Tibial nerve (tissue), 4 donors: ENCODE measurements around the gene C20orf202. TPM values are rescaled to one million over a fixed set of nuclear protein-coding genes. Genes with fewer than 3 reads are reported as not detected.

ENCODE experiments used
- DNase-seq, 2 donors: peaks; one replicate each; pipeline ENCODE4 v3.0.0-alpha.2; 2019; ENCODE audit warnings: low spot score in 2 of 2
- H3K27ac ChIP-seq, 4 donors: fragments of 200-600 bp; sonication (generic) in 3 of 4; one replicate each; pipeline ENCODE4 v1.5.1; 2017 to 2019; ENCODE audit warnings: mild to moderate bottlenecking in 1 of 4
- H3K27me3 ChIP-seq, 2 donors: fragments of 200-600 bp; sonication (generic) in 1 of 2; one replicate each; pipeline versions ENCODE4 v1.5.1 to v1.6.0; 2017 to 2019
- H3K36me3 ChIP-seq, 3 donors: fragments of 200-600 bp; sonication (generic); one replicate each; pipeline ENCODE4 v1.5.1; 2018 to 2019
- H3K4me1 ChIP-seq, 4 donors: fragments of 200-600 bp; sonication (generic) in 3 of 4; one replicate each; pipeline ENCODE4 v1.5.1; 2017 to 2019
- H3K4me3 ChIP-seq, 4 donors: fragments of 200-600 bp; sonication (generic) in 3 of 4; one replicate each; pipeline ENCODE4 v1.5.1; 2017 to 2019; ENCODE audit warnings: mild to moderate bottlenecking in 1 of 4, moderate library complexity in 1 of 4
- H3K9me3 ChIP-seq, 4 donors: fragments of 200-600 bp; sonication (generic) in 3 of 4; one replicate each; pipeline ENCODE4 v1.5.1; 2017 to 2019
- EP300 ChIP-seq, 2 donors: sonication (generic); formaldehyde crosslinking; IDR thresholded peaks; one replicate each; pipeline ENCODE4 v1.6.1; 2017; ENCODE audit warnings: antibody characterized with exemption in 2 of 2, mild to moderate bottlenecking in 1 of 2
- POLR2A ChIP-seq, 2 donors: fragments of 450-650 bp; IDR thresholded peaks; one replicate each; pipeline ENCODE4 v1.6.1; 2017; ENCODE audit warnings: antibody characterized with exemption in 2 of 2, mild to moderate bottlenecking in 2 of 2, moderate library complexity in 2 of 2
- WGBS, 2 donors: methylation state at CpG; one replicate each; pipeline ENCODE4 v1.1.5; 2018; 5-methylcytosine and 5-hydroxymethylcytosine counted together
- total RNA-seq, 4 donors: library from RNA; depleted of rRNA; stranded (reverse); fragments of >200 nt; gene quantifications; one replicate each; pipeline ENCODE4 v1.1.0, GENCODE V29; 2016
- TF ChIP-seq, protein P1 (sequence below), 5 experiments: fragments of 200-600 bp in 3 of 5; fragments of 450-650 bp in 2 of 5; sonication (generic) in 3 of 5; IDR thresholded peaks; one replicate each; pipeline ENCODE4 v1.5.1; 2016 to 2019; ENCODE audit warnings: antibody characterized with exemption in 5 of 5, mild to moderate bottlenecking in 3 of 5, moderate library complexity in 2 of 5

The C20orf202 gene
- total RNA-seq, 4 donors from 2014 or later, result 0.59 TPM; not detected in 3

- no peaks in the 10 kb centered on the region for H3K9me3 ChIP-seq
- H3K27ac ChIP-seq, result no peak overlapping the region
- no peak for DNase-seq
- peaks cover 0 to under 1% (median 0%) of the 10 kb centered on the region in 3 donors for H3K36me3 ChIP-seq
- H3K27me3 ChIP-seq, result peaks cover 0 to 33% of the 10 kb centered on the region in 2 donors
- peaks cover 0 to 20% (median 6%) of the 10 kb centered on the region in 4 donors for H3K4me1 ChIP-seq
- no peak overlapping the region for H3K4me3 ChIP-seq
- 79 to 81% methylated on average over 10 to 13 of the region's 13 CpGs for WGBS, 2 donors
- TF ChIP-seq POLR2A (IDR thresholded peaks at IDR 0.05) (no peak), EP300 (IDR thresholded peaks at IDR 0.05) (no peak)
- TF ChIP-seq, protein P1, sequence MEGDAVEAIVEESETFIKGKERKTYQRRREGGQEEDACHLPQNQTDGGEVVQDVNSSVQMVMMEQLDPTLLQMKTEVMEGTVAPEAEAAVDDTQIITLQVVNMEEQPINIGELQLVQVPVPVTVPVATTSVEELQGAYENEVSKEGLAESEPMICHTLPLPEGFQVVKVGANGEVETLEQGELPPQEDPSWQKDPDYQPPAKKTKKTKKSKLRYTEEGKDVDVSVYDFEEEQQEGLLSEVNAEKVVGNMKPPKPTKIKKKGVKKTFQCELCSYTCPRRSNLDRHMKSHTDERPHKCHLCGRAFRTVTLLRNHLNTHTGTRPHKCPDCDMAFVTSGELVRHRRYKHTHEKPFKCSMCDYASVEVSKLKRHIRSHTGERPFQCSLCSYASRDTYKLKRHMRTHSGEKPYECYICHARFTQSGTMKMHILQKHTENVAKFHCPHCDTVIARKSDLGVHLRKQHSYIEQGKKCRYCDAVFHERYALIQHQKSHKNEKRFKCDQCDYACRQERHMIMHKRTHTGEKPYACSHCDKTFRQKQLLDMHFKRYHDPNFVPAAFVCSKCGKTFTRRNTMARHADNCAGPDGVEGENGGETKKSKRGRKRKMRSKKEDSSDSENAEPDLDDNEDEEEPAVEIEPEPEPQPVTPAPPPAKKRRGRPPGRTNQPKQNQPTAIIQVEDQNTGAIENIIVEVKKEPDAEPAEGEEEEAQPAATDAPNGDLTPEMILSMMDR (IDR thresholded peaks at IDR 0.05), result no peak
Observed at GRCh38 chr20:1186367-1186991, 16.8 kb upstream of the C20orf202 start.

GRCh38 chr20:1187605-1188171 lies 15.6 kb upstream of the C20orf202 start:
- H3K36me3 ChIP-seq, result no peaks in the 10 kb centered on the region
- H3K4me3 ChIP-seq, result no peak overlapping the region
- peaks cover 0 to 33% of the 10 kb centered on the region in 2 donors for H3K27me3 ChIP-seq
- no peak for DNase-seq
- 64 to 70% methylated on average over 4 of the region's 4 CpGs for WGBS, 2 donors
- H3K4me1 ChIP-seq, result peaks cover 0 to 20% (median 6%) of the 10 kb centered on the region in 4 donors
- H3K9me3 ChIP-seq, result no peaks in the 10 kb centered on the region
- H3K27ac ChIP-seq, result no peak overlapping the region
- TF ChIP-seq POLR2A (IDR thresholded peaks at IDR 0.05), result no peak
- no peak for TF ChIP-seq EP300 (IDR thresholded peaks at IDR 0.05)
- TF ChIP-seq, protein P1 (IDR thresholded peaks at IDR 0.05), result no peak

DNA sequence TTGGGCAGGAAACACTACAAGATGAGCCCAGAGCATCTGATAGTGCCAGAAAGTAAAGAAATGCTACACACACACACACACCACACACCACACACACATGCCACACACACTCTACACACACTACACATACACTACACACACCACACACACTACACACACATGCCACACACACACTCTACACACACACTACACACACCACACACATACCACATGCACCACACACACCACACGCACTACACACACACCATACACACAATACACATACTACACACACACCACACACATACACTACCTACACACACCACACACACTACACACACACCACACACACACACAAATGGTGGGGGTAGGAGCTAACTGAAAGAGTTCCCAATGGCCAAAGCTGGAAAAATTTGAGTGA lies 14.9 kb upstream of the C20orf202 start:
- no peak overlapping the region for H3K4me3 ChIP-seq
- H3K36me3 ChIP-seq, result no peaks in the 10 kb centered on the region
- 90 to 96% methylated on average over 1 of the region's 1 CpG for WGBS, 2 donors
- H3K9me3 ChIP-seq, result no peaks in the 10 kb centered on the region
- peaks cover 0 to 33% of the 10 kb centered on the region in 2 donors for H3K27me3 ChIP-seq
- H3K27ac ChIP-seq, result no peak overlapping the region
- DNase-seq, result no peak
- TF ChIP-seq EP300 (IDR thresholded peaks at IDR 0.05) (no peak), POLR2A (IDR thresholded peaks at IDR 0.05) (no peak)
- TF ChIP-seq, protein P1 (IDR thresholded peaks at IDR 0.05), result no peak
- peaks cover 0 to 20% (median 6%) of the 10 kb centered on the region in 4 donors for H3K4me1 ChIP-seq

DNA sequence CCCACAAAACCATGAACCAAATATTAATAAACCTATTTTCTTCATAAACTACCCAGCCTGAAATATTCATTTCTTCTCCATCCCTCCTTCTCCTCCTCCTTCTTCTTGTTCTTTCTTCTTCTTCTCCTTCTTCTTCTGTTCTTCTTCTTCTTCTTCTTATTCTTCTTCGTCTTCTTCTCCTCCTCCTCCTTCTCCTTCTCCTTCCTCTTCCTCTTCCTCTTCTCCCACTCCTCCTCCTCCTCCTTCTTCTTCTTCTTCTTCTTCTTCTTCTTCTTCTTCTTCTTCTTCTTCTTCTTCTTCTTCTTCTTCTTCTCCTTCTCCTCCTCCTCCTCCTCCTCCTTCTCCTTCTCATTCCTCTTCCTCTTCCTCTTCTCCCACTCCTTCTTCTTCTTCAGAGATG lies 13.4 kb upstream of the C20orf202 start:
- 67 to 78% methylated on average over 1 of the region's 1 CpG for WGBS, 2 donors
- Histone ChIP-seq H3K4me3 (no peak overlapping the region), H3K27me3 (peaks cover 0 to 24% of the 10 kb centered on the region in 2 donors), H3K4me1 (peaks cover 0 to 13% (median 4%) of the 10 kb centered on the region in 4 donors), H3K27ac (no peak overlapping the region), H3K9me3 (no peaks in the 10 kb centered on the region), H3K36me3 (no peaks in the 10 kb centered on the region)
- DNase-seq, result no peak
- TF ChIP-seq EP300 (IDR thresholded peaks at IDR 0.05), result no peak
- no peak for TF ChIP-seq POLR2A (IDR thresholded peaks at IDR 0.05)
- TF ChIP-seq, protein P1 (IDR thresholded peaks at IDR 0.05), result no peak

DNA sequence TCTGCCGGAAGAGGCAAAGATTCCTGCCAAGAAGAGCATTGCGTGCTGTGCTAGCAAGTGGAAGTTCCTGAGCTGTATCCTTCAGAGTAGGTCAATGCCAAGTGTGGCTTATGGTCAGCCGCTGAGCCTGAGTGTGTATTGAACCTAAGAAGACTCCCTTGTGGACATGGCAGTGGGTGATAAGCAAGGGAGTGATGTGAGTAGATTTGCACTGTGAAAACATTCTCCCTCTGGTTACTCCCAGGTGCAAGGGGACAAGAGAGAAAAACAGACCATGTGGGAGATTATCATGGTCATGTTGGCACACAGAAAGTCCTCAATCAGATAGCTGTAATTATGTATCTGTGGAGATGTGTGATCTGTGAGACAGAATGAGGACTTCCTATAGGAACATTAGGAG lies 12.4 kb upstream of the C20orf202 start:
- H3K27me3 ChIP-seq, result peaks cover 0 to 18% of the 10 kb centered on the region in 2 donors
- DNase-seq, result no peak
- TF ChIP-seq EP300 (IDR thresholded peaks at IDR 0.05) (no peak), POLR2A (IDR thresholded peaks at IDR 0.05) (no peak)
- TF ChIP-seq, protein P1 (IDR thresholded peaks at IDR 0.05), result no peak
- WGBS, 2 donors, result 78 to 79% methylated on average over 3 of the region's 3 CpGs
- H3K4me3 ChIP-seq, result no peak overlapping the region
- no peak overlapping the region for H3K27ac ChIP-seq
- H3K4me1 ChIP-seq, result peaks cover 0 to 3% (median under 1%) of the 10 kb centered on the region in 4 donors
- H3K36me3 ChIP-seq, result no peaks in the 10 kb centered on the region
- no peaks in the 10 kb centered on the region for H3K9me3 ChIP-seq
